ENCODE data around the gene DCTD.

DNA sequence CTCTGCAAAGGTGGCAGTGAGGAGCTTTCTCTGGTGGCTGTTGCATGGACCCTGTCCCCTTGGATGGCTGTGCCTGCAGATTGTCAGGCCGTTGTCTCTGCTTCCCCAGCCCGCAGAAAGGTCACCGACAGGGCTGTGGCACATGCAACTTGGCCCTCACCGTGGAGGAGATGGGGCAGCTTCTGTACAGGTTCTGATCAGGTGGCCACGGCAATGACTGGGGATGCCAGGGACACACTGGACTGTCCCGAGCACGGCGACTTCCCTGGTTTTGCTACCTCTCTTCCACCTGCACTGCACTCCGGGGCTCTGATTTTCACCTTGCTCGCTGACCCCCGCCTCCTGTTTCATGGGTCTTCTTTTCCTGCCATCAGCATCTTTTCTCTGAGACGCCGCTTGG lies 43.5 kb downstream of the DCTD start:
- TF ChIP-seq, protein P1, sequence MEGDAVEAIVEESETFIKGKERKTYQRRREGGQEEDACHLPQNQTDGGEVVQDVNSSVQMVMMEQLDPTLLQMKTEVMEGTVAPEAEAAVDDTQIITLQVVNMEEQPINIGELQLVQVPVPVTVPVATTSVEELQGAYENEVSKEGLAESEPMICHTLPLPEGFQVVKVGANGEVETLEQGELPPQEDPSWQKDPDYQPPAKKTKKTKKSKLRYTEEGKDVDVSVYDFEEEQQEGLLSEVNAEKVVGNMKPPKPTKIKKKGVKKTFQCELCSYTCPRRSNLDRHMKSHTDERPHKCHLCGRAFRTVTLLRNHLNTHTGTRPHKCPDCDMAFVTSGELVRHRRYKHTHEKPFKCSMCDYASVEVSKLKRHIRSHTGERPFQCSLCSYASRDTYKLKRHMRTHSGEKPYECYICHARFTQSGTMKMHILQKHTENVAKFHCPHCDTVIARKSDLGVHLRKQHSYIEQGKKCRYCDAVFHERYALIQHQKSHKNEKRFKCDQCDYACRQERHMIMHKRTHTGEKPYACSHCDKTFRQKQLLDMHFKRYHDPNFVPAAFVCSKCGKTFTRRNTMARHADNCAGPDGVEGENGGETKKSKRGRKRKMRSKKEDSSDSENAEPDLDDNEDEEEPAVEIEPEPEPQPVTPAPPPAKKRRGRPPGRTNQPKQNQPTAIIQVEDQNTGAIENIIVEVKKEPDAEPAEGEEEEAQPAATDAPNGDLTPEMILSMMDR (IDR thresholded peaks at IDR 0.05), result no peak
- no peak for TF ChIP-seq POLR2AphosphoS5 (IDR thresholded peaks at IDR 0.05)
